Fibroblast of lung (primary cell): ENCODE data around the gene PUS7. TPM values are rescaled to one million over a fixed set of nuclear protein-coding genes. Genes with fewer than 3 reads are reported as not detected.
A peak's percentile ranks its signal among the peaks of the same experiment; 100 is the strongest.

Source experiments
- DNase-seq, 2 donors: peaks; one replicate each; pipeline versions ENCODE4 v3.0.0 to v3.0.0-alpha.2; 2010; ENCODE audit warnings: low read depth in 2 of 2
- H2AFZ ChIP-seq: 2 replicates; pipeline ENCODE4 v1.5.1; 2012; ENCODE audit warnings: low read length, control low read depth, inconsistent platforms
- H3K27ac ChIP-seq: 2 replicates; pipeline ENCODE4 v1.5.1; 2011; ENCODE audit warnings: low read length, control low read depth; ENCODE audit not compliant: insufficient read depth
- H3K27me3 ChIP-seq: 2 replicates; pipeline ENCODE4 v1.5.1; 2011; ENCODE audit warnings: mild to moderate bottlenecking, low read length; ENCODE audit not compliant: control insufficient read depth, insufficient read depth
- H3K36me3 ChIP-seq: 2 replicates; pipeline ENCODE4 v1.5.1; 2011; ENCODE audit warnings: low read length; ENCODE audit not compliant: control insufficient read depth, insufficient read depth
- H3K4me1 ChIP-seq: 2 replicates; pipeline ENCODE4 v1.5.1; 2011; ENCODE audit warnings: low read length; ENCODE audit not compliant: control insufficient read depth, insufficient read depth; ENCODE audit errors: extremely low read depth
- H3K4me2 ChIP-seq: 2 replicates; pipeline ENCODE4 v1.5.1; 2011; ENCODE audit warnings: low read length, control low read depth; ENCODE audit not compliant: insufficient read depth; ENCODE audit errors: extremely low read depth
- H3K4me3 ChIP-seq, 4 experiments: fragments of 200-600 bp in 1 of 4; sonication (generic) in 1 of 4; replicated peaks in 1 of 4; 2 replicates each; pipeline ENCODE4 v1.5.1; 2011 to 2016; ENCODE audit warnings: low read length in 4 of 4, low read depth in 3 of 4, mild to moderate bottlenecking in 3 of 4, control low read depth in 2 of 4, inconsistent platforms in 1 of 4, mixed read lengths in 1 of 4; ENCODE audit not compliant: insufficient read depth in 1 of 4; ENCODE audit errors: control extremely low read depth in 1 of 4
- H3K79me2 ChIP-seq: 2 replicates; pipeline ENCODE4 v1.5.1; 2012; ENCODE audit warnings: mild to moderate bottlenecking, low read length, inconsistent platforms; ENCODE audit not compliant: control insufficient read depth, insufficient read depth
- H3K9ac ChIP-seq: 2 replicates; pipeline ENCODE4 v1.5.1; 2011; ENCODE audit warnings: mild to moderate bottlenecking, low read length, control low read depth; ENCODE audit not compliant: insufficient read depth
- H3K9me3 ChIP-seq: 2 replicates; pipeline ENCODE4 v1.5.1; 2012; ENCODE audit warnings: low read depth, low read length; ENCODE audit not compliant: control insufficient read depth, insufficient read depth
- H4K20me1 ChIP-seq: 2 replicates; pipeline ENCODE4 v1.5.1; 2011; ENCODE audit warnings: low read length; ENCODE audit not compliant: control insufficient read depth, insufficient read depth; ENCODE audit errors: extremely low read depth
- EZH2 ChIP-seq: IDR thresholded peaks from 2 replicates; pipeline ENCODE4 v1.5.1; 2012; ENCODE audit warnings: low read length, control low read depth, mild to moderate bottlenecking; ENCODE audit errors: missing control alignments
- polyA plus RNA-seq, 2 donors: library from polyadenylated mRNA; depleted of rRNA in 1 of 2; stranded (reverse) in 1 of 2; unstranded in 1 of 2; fragments of >200 nt; gene quantifications; 2 replicates each; pipeline ENCODE4 v1.2.1, GENCODE V29; 2011 to 2012; ENCODE audit warnings: missing spikeins in 1 of 2
- total RNA-seq: library from RNA; depleted of rRNA; stranded (reverse); fragments of >200 nt; gene quantifications from 2 replicates; pipeline ENCODE4 v1.2.1, GENCODE V29; 2014
- TF ChIP-seq, protein P1 (sequence below), 2 donors: IDR thresholded peaks in 1 of 2; conservative IDR thresholded peaks in 1 of 2; 1 replicate in 1 of 2; 2 replicates in 1 of 2; pipeline ENCODE4 v1.5.1; 2011 to 2012; ENCODE audit warnings: low read length in 2 of 2, control low read depth in 1 of 2, inconsistent platforms in 1 of 2, low read depth in 1 of 2, mild to moderate bottlenecking in 1 of 2

Gene PUS7
- total and polyA plus RNA-seq, 2 donors (not counting 1 experiment from before 2014, with no cell fraction given) = 8.8 to 16.0 TPM

DNA sequence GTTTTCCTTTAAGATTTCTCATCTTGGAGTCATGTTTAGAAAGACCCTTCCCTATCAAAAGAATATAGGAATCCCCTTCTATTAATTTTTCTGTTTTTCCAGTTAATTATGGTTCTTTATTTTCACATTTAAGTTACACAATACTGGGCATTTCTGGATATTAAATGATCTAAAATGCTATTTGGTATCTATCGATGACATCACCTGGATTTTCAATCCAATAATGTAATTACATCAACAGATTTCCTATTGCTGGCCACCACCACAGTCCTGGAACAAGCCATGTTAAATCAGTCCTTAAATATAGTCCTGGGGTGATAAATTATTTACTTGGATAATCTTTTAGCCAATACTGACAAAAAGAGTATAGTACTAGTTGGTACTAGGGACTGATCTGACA lies 48.0 kb downstream of the PUS7 start:
- Histone ChIP-seq H3K27me3 (no peaks in the 10 kb centered on the region), H4K20me1 (no peaks in the 10 kb centered on the region), H3K9me3 (no peaks in the 10 kb centered on the region), H3K36me3 (no peaks in the 10 kb centered on the region), H3K27ac (no peak overlapping the region), H3K9ac (no peak overlapping the region), H3K4me2 (no peak overlapping the region), H3K79me2 (no peaks in the 10 kb centered on the region), H2AFZ (no peak overlapping the region), H3K4me1 (peaks cover 2% of the 10 kb centered on the region), H3K4me3 (no peak overlapping the region)
- no peak for TF ChIP-seq EZH2
- DNase-seq = no peak

DNA sequence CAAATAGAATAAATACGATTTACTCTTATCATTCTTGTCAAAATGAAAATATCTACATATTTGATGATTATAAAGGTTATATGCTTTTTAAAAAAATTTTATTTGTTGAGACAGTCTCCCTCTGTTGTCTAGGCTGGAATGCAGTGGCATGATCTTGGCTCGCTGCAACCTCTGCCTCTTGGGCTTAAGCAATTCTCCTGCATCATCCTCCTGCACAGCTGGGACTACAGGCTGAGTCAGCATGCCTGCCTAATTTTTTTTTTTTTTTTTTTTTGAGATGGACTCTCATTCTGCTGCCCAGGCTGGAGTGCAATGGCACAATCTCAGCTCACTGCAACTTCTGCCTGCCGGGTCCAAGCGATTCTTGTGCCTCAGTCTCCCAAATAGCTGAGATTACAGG lies 48.9 kb downstream of the PUS7 start:
- H3K4me2 ChIP-seq = no peak overlapping the region
- no peaks in the 10 kb centered on the region for H4K20me1 ChIP-seq
- H2AFZ ChIP-seq = no peak overlapping the region
- no peak overlapping the region for H3K4me3 ChIP-seq
- TF ChIP-seq EZH2 = no peak
- TF ChIP-seq, protein P1, sequence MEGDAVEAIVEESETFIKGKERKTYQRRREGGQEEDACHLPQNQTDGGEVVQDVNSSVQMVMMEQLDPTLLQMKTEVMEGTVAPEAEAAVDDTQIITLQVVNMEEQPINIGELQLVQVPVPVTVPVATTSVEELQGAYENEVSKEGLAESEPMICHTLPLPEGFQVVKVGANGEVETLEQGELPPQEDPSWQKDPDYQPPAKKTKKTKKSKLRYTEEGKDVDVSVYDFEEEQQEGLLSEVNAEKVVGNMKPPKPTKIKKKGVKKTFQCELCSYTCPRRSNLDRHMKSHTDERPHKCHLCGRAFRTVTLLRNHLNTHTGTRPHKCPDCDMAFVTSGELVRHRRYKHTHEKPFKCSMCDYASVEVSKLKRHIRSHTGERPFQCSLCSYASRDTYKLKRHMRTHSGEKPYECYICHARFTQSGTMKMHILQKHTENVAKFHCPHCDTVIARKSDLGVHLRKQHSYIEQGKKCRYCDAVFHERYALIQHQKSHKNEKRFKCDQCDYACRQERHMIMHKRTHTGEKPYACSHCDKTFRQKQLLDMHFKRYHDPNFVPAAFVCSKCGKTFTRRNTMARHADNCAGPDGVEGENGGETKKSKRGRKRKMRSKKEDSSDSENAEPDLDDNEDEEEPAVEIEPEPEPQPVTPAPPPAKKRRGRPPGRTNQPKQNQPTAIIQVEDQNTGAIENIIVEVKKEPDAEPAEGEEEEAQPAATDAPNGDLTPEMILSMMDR (conservative IDR thresholded peaks at IDR 0.05 in 1 of 2, IDR thresholded peaks at IDR 0.05 in 1 of 2; ENCODE audit: low read depth in 1 of 2, low read length in 2 of 2) = peak in 1 of 2 donors; percentile 7
- no peak overlapping the region for H3K9ac ChIP-seq
- H3K36me3 ChIP-seq = no peaks in the 10 kb centered on the region
- H3K9me3 ChIP-seq = no peaks in the 10 kb centered on the region
- H3K27me3 ChIP-seq = no peaks in the 10 kb centered on the region
- peaks cover 2% of the 10 kb centered on the region for H3K4me1 ChIP-seq
- peak overlapping the region; percentile 58 for H3K27ac ChIP-seq
- peak; percentile 79 to 90 for DNase-seq
- no peaks in the 10 kb centered on the region for H3K79me2 ChIP-seq

DNA sequence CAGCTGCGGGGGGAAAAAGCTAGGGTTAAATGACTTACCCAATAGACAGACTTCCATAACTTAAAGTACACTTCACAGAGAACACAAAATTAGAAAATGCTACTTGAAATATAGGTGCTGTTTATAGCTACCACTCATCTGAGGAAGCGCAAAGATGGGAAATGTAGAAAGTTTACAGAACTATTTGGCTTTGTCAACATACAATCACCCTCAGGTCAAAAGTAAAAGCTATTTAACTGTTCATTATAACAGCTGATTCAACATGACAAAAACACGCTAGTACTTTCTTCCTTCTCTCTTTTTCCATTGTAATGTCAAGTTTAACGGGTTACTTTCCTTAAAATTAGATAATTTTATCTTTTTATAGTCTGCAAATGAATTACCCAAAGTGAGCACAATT lies 51.2 kb downstream of the PUS7 start:
- peak in 1 of 2 donors; percentile 32 for DNase-seq
- H3K36me3 ChIP-seq = no peaks in the 10 kb centered on the region
- H3K27ac ChIP-seq = no peak overlapping the region
- no peak overlapping the region for H3K4me2 ChIP-seq
- TF ChIP-seq, protein P1 (conservative IDR thresholded peaks at IDR 0.05 in 1 of 2, IDR thresholded peaks at IDR 0.05 in 1 of 2; ENCODE audit: low read depth in 1 of 2, low read length in 2 of 2) = no peak
- no peak for TF ChIP-seq EZH2
- H3K9me3 ChIP-seq = no peaks in the 10 kb centered on the region
- H3K79me2 ChIP-seq = no peaks in the 10 kb centered on the region
- no peaks in the 10 kb centered on the region for H3K27me3 ChIP-seq
- no peaks in the 10 kb centered on the region for H4K20me1 ChIP-seq
- H3K4me3 ChIP-seq = no peak overlapping the region
- H2AFZ ChIP-seq = no peak overlapping the region
- H3K4me1 ChIP-seq = peaks cover 2% of the 10 kb centered on the region
- no peak overlapping the region for H3K9ac ChIP-seq
